ENCODE results near the gene NEDD4L. TPM values are rescaled to one million over a fixed set of nuclear protein-coding genes. Genes with fewer than 3 reads are reported as not detected.

Gene NEDD4L
- total RNA-seq, 1 donor from 2014 or later: 209 TPM

GRCh38 chr18:58347135-58347534 lies 303.1 kb downstream of the NEDD4L start:
- Mint-ChIP-seq H3K4me1 (ENCODE audit: low read depth, unreplicated experiment) (no peaks in the 10 kb centered on the region), H3K27ac (ENCODE audit: unreplicated experiment) (no peak overlapping the region)

GRCh38 chr18:58348517-58348916 lies 304.5 kb downstream of the NEDD4L start:
- TF ChIP-seq, protein P1, sequence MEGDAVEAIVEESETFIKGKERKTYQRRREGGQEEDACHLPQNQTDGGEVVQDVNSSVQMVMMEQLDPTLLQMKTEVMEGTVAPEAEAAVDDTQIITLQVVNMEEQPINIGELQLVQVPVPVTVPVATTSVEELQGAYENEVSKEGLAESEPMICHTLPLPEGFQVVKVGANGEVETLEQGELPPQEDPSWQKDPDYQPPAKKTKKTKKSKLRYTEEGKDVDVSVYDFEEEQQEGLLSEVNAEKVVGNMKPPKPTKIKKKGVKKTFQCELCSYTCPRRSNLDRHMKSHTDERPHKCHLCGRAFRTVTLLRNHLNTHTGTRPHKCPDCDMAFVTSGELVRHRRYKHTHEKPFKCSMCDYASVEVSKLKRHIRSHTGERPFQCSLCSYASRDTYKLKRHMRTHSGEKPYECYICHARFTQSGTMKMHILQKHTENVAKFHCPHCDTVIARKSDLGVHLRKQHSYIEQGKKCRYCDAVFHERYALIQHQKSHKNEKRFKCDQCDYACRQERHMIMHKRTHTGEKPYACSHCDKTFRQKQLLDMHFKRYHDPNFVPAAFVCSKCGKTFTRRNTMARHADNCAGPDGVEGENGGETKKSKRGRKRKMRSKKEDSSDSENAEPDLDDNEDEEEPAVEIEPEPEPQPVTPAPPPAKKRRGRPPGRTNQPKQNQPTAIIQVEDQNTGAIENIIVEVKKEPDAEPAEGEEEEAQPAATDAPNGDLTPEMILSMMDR (IDR thresholded peaks at IDR 0.05; ENCODE audit: partially characterized antibody, unreplicated experiment): no peak
- no peak overlapping the region for H3K4me3 Mint-ChIP-seq (ENCODE audit: unreplicated experiment)
- no peak for DNase-seq
- H3K36me3 Mint-ChIP-seq (ENCODE audit: unreplicated experiment): no peaks in the 10 kb centered on the region
- no peaks in the 10 kb centered on the region for H3K9me3 Mint-ChIP-seq (ENCODE audit: unreplicated experiment)
- H3K27ac Mint-ChIP-seq (ENCODE audit: unreplicated experiment): no peak overlapping the region
- no peaks in the 10 kb centered on the region for H3K4me1 Mint-ChIP-seq (ENCODE audit: low read depth, unreplicated experiment)
- H3K27me3 Mint-ChIP-seq (ENCODE audit: unreplicated experiment): no peaks in the 10 kb centered on the region

More at GRCh38 chr18:58347135-58347534, 303.1 kb downstream of the NEDD4L start:
- DNase-seq: no peak
- Mint-ChIP-seq H3K36me3 (ENCODE audit: unreplicated experiment) (peaks cover 1% of the 10 kb centered on the region), H3K4me3 (ENCODE audit: unreplicated experiment) (no peak overlapping the region), H3K27me3 (ENCODE audit: unreplicated experiment) (no peaks in the 10 kb centered on the region), H3K9me3 (ENCODE audit: unreplicated experiment) (no peaks in the 10 kb centered on the region)
- TF ChIP-seq, protein P1 (IDR thresholded peaks at IDR 0.05; ENCODE audit: partially characterized antibody, unreplicated experiment): no peak

- no peak for DNase-seq
- no peak overlapping the region for H3K4me3 Mint-ChIP-seq (ENCODE audit: unreplicated experiment)
- no peak overlapping the region for H3K27ac Mint-ChIP-seq (ENCODE audit: unreplicated experiment)
- H3K4me1 Mint-ChIP-seq (ENCODE audit: low read depth, unreplicated experiment): no peaks in the 10 kb centered on the region
- no peaks in the 10 kb centered on the region for H3K9me3 Mint-ChIP-seq (ENCODE audit: unreplicated experiment)
- TF ChIP-seq, protein P1 (IDR thresholded peaks at IDR 0.05; ENCODE audit: partially characterized antibody, unreplicated experiment): no peak
- no peaks in the 10 kb centered on the region for H3K36me3 Mint-ChIP-seq (ENCODE audit: unreplicated experiment)
- H3K27me3 Mint-ChIP-seq (ENCODE audit: unreplicated experiment): no peaks in the 10 kb centered on the region
Observed at GRCh38 chr18:58348951-58349350, 304.9 kb downstream of the NEDD4L start.

DNA sequence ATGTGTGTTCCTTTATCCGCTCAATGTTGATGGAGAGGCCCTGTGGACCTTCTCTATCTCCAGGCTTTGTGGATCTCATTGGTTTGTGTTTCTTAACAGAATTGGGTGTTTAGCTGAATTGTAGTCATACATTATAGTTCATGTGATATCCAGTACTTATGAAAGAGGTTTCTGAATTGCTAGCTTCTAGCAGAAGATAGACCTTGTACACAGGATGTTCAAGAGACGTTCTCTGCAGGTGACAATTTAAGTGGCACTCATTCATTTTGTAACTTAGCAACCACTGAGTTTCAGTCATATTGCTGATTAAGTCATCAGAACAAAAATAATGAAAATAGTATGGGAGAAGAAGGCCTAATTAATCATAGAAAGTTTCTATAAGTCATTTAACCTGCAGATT lies 305.6 kb downstream of the NEDD4L start:
- DNase-seq: no peak
- Mint-ChIP-seq H3K27ac (ENCODE audit: unreplicated experiment) (no peak overlapping the region), H3K36me3 (ENCODE audit: unreplicated experiment) (no peaks in the 10 kb centered on the region), H3K4me1 (ENCODE audit: low read depth, unreplicated experiment) (no peaks in the 10 kb centered on the region), H3K9me3 (ENCODE audit: unreplicated experiment) (no peaks in the 10 kb centered on the region), H3K4me3 (ENCODE audit: unreplicated experiment) (no peak overlapping the region), H3K27me3 (ENCODE audit: unreplicated experiment) (peaks cover 2% of the 10 kb centered on the region)
- TF ChIP-seq, protein P1 (IDR thresholded peaks at IDR 0.05; ENCODE audit: partially characterized antibody, unreplicated experiment): no peak

GRCh38 chr18:58350526-58350925 lies 306.5 kb downstream of the NEDD4L start:
- H3K9me3 Mint-ChIP-seq (ENCODE audit: unreplicated experiment): peaks cover 5% of the 10 kb centered on the region
- TF ChIP-seq, protein P1 (IDR thresholded peaks at IDR 0.05; ENCODE audit: partially characterized antibody, unreplicated experiment): no peak
- no peak overlapping the region for H3K4me3 Mint-ChIP-seq (ENCODE audit: unreplicated experiment)
- no peak overlapping the region for H3K27ac Mint-ChIP-seq (ENCODE audit: unreplicated experiment)
- DNase-seq: no peak
- H3K4me1 Mint-ChIP-seq (ENCODE audit: low read depth, unreplicated experiment): no peaks in the 10 kb centered on the region
- H3K36me3 Mint-ChIP-seq (ENCODE audit: unreplicated experiment): no peaks in the 10 kb centered on the region
- peaks cover 2% of the 10 kb centered on the region for H3K27me3 Mint-ChIP-seq (ENCODE audit: unreplicated experiment)
